HG02759 (cell line): ENCODE measurements around the gene FMN1.

ENCODE experiments used
- ATAC-seq: cut with Tn5 transposase; IDR thresholded peaks from one replicate; pipeline ENCODE4 v1.9.1; 2021; ENCODE audit warnings: mild to moderate bottlenecking, moderate library complexity; ENCODE audit not compliant: unreplicated experiment

The FMN1 gene

GRCh38 chr15:32792436-32792835 is 402.1 kb downstream of the FMN1 start:
- no peak for ATAC-seq

GRCh38 chr15:32790352-32790999 is 404.0 kb downstream of the FMN1 start:
- ATAC-seq = no peak

GRCh38 chr15:32787949-32788348 is 406.6 kb downstream of the FMN1 start:
- ATAC-seq = no peak

GRCh38 chr15:32786906-32787305 is 407.6 kb downstream of the FMN1 start:
- no peak for ATAC-seq

GRCh38 chr15:32784581-32784980 is 409.9 kb downstream of the FMN1 start:
- ATAC-seq = no peak

GRCh38 chr15:32781781-32782180 is 412.7 kb downstream of the FMN1 start:
- ATAC-seq = no peak

- ATAC-seq = no peak
These were observed 415.9 kb downstream of the FMN1 start for GRCh38 chr15:32778391-32779176.

GRCh38 chr15:32775103-32775502 is 419.4 kb downstream of the FMN1 start:
- ATAC-seq = no peak

GRCh38 chr15:32774022-32774421 is 420.5 kb downstream of the FMN1 start:
- no peak for ATAC-seq

- no peak for ATAC-seq
These were observed 427.3 kb downstream of the FMN1 start for GRCh38 chr15:32767236-32767635.

- ATAC-seq = no peak
These were observed 428.4 kb downstream of the FMN1 start for GRCh38 chr15:32766101-32766500.

GRCh38 chr15:32765236-32765635 is 429.3 kb downstream of the FMN1 start:
- ATAC-seq = no peak

- ATAC-seq = no peak
These were observed 431.2 kb downstream of the FMN1 start for GRCh38 chr15:32763295-32763694.

GRCh38 chr15:32757426-32757825 is 437.1 kb downstream of the FMN1 start:
- no peak for ATAC-seq

- no peak for ATAC-seq
These were observed 443.5 kb downstream of the FMN1 start for GRCh38 chr15:32750979-32751378.

GRCh38 chr15:32747921-32748342 is 446.6 kb downstream of the FMN1 start:
- ATAC-seq = no peak

GRCh38 chr15:32746116-32746857 is 448.2 kb downstream of the FMN1 start:
- no peak for ATAC-seq

- no peak for ATAC-seq
These were observed 450.9 kb downstream of the FMN1 start for GRCh38 chr15:32743411-32744140.

- ATAC-seq = no peak
These were observed 454.9 kb downstream of the FMN1 start for GRCh38 chr15:32739522-32740063.

GRCh38 chr15:32738666-32739065 is 455.8 kb downstream of the FMN1 start:
- ATAC-seq = no peak

- ATAC-seq = no peak
These were observed 457.2 kb downstream of the FMN1 start for GRCh38 chr15:32737304-32737703.
